Measurements from ENCODE around the gene ZSCAN29.

DNA sequence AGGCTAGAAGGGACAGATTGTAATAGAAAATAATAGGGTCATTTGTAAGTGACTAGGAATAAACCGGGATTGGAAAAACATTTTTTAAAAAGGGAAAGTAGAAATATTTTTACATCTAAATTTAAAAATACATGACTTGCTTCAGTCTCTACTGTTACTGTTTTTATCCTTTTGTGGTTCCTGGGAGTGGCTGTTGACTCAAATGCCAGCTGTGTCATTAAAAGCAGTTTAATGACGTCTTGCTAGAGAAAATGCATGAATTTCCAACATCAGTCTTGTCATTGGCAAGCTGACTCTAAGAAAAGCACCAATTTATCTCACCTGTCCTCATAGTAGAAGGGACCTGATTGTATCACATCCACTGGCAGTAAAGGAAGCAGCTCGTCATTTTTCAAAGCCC lies 23.7 kb downstream of the ZSCAN29 start:
- TF ChIP-seq, protein P1, sequence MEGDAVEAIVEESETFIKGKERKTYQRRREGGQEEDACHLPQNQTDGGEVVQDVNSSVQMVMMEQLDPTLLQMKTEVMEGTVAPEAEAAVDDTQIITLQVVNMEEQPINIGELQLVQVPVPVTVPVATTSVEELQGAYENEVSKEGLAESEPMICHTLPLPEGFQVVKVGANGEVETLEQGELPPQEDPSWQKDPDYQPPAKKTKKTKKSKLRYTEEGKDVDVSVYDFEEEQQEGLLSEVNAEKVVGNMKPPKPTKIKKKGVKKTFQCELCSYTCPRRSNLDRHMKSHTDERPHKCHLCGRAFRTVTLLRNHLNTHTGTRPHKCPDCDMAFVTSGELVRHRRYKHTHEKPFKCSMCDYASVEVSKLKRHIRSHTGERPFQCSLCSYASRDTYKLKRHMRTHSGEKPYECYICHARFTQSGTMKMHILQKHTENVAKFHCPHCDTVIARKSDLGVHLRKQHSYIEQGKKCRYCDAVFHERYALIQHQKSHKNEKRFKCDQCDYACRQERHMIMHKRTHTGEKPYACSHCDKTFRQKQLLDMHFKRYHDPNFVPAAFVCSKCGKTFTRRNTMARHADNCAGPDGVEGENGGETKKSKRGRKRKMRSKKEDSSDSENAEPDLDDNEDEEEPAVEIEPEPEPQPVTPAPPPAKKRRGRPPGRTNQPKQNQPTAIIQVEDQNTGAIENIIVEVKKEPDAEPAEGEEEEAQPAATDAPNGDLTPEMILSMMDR (conservative IDR thresholded peaks at IDR 0.05 in 1 of 2, IDR thresholded peaks at IDR 0.05 in 1 of 2; ENCODE audit: low read depth in 1 of 2, low read length in 2 of 2): no peak
- TF ChIP-seq EZH2 (IDR thresholded peaks at IDR 0.05; ENCODE audit: low read length, missing control alignments): no peak
